OCI-LY1 (cell line): Measurements from ENCODE around the gene CDH13.

Source experiments
- CTCF ChIP-seq: fragments of 200-600 bp; sonication (generic), shearing (Covaris generic); IDR thresholded peaks from 2 replicates; pipeline ENCODE4 v1.5.1; 2017; ENCODE audit warnings: mild to moderate bottlenecking, antibody characterized with exemption, low read length, moderate library complexity, mixed read lengths
- EZH2 ChIP-seq: fragments of 200-600 bp; sonication (generic), shearing (Covaris generic); IDR thresholded peaks from 2 replicates; pipeline ENCODE4 v1.8.0; 2017; ENCODE audit warnings: borderline replicate concordance, mixed run types, mild to moderate bottlenecking, antibody characterized with exemption, low read length, moderate library complexity, mixed read lengths

GRCh38 chr16:82792693-82793092, 165.9 kb downstream of the CDH13 start:
- TF ChIP-seq CTCF = no peak
- TF ChIP-seq EZH2 = no peak
